H9 (cell line): ENCODE measurements around the gene MAP6. TPM values are rescaled to one million over a fixed set of nuclear protein-coding genes. Genes with fewer than 3 reads are reported as not detected.

ENCODE experiments used
- DNase-seq: peaks from one replicate; pipeline ENCODE4 v3.0.0-alpha.2; 2017
- H2AFZ ChIP-seq: one replicate; pipeline ENCODE4 v1.6.1; 2013; ENCODE audit warnings: mild to moderate bottlenecking, low read length, control low read depth, moderate library complexity
- H2AK5ac ChIP-seq: 2 replicates; pipeline ENCODE4 v1.6.1; 2013; ENCODE audit warnings: low read length, control low read depth, mixed read lengths; ENCODE audit not compliant: insufficient read length
- H2BK120ac ChIP-seq: one replicate; pipeline ENCODE4 v1.6.1; 2013; ENCODE audit warnings: low read depth, mild to moderate bottlenecking, low read length, control low read depth, inconsistent platforms; ENCODE audit not compliant: poor library complexity, severe bottlenecking
- H2BK12ac ChIP-seq: 2 replicates; pipeline ENCODE4 v1.6.1; 2013; ENCODE audit warnings: low read length, control low read depth, mixed read lengths, low read depth; ENCODE audit not compliant: insufficient read length
- H2BK15ac ChIP-seq: 2 replicates; pipeline ENCODE4 v1.6.1; 2013; ENCODE audit warnings: low read depth, low read length, control low read depth
- H2BK20ac ChIP-seq: one replicate; pipeline ENCODE4 v1.6.1; 2013; ENCODE audit warnings: low read depth, mild to moderate bottlenecking, low read length, control low read depth, inconsistent platforms; ENCODE audit not compliant: poor library complexity, severe bottlenecking
- H2BK5ac ChIP-seq: 2 replicates; pipeline ENCODE4 v1.6.1; 2013; ENCODE audit warnings: low read length, control low read depth, mixed read lengths; ENCODE audit not compliant: insufficient read length
- H3K14ac ChIP-seq: 2 replicates; pipeline ENCODE4 v1.6.1; 2013; ENCODE audit warnings: low read length, control low read depth; ENCODE audit not compliant: insufficient read depth
- H3K18ac ChIP-seq: 2 replicates; pipeline ENCODE4 v1.6.1; 2013; ENCODE audit warnings: low read depth, mild to moderate bottlenecking, mixed read lengths, low read length, control low read depth; ENCODE audit not compliant: insufficient read length
- H3K23ac ChIP-seq: 2 replicates; pipeline ENCODE4 v1.6.1; 2013; ENCODE audit warnings: low read length, control low read depth, mixed read lengths, low read depth; ENCODE audit not compliant: insufficient read length
- H3K23me2 ChIP-seq: 2 replicates; pipeline ENCODE4 v1.6.1; 2013; ENCODE audit warnings: low read depth, mild to moderate bottlenecking, mixed read lengths, low read length, control low read depth; ENCODE audit not compliant: insufficient read length, poor library complexity, severe bottlenecking
- H3K27ac ChIP-seq: 2 replicates; pipeline ENCODE4 v1.5.1; 2013; ENCODE audit warnings: low read length, control low read depth, mixed read lengths, low read depth; ENCODE audit not compliant: insufficient read length
- H3K27me3 ChIP-seq: 2 replicates; pipeline ENCODE4 v1.6.1; 2013; ENCODE audit warnings: low read length, control low read depth, inconsistent platforms; ENCODE audit not compliant: insufficient read depth
- H3K4ac ChIP-seq: 2 replicates; pipeline ENCODE4 v1.6.1; 2013; ENCODE audit warnings: low read depth, mild to moderate bottlenecking, control low read depth, inconsistent platforms, low read length, moderate library complexity
- H3K4me1 ChIP-seq: 2 replicates; pipeline ENCODE4 v1.6.1; 2013; ENCODE audit warnings: low read length, control low read depth, inconsistent platforms; ENCODE audit not compliant: insufficient read depth
- H3K4me2 ChIP-seq: 2 replicates; pipeline ENCODE4 v1.6.1; 2013; ENCODE audit warnings: low read length, control low read depth, mixed read lengths; ENCODE audit not compliant: insufficient read length, insufficient read depth
- H3K56ac ChIP-seq: 2 replicates; pipeline ENCODE4 v1.6.1; 2013; ENCODE audit warnings: low read depth, mild to moderate bottlenecking, mixed read lengths, low read length, control low read depth; ENCODE audit not compliant: insufficient read length
- H3K79me1 ChIP-seq: 2 replicates; pipeline ENCODE4 v1.6.1; 2013; ENCODE audit warnings: low read depth, mild to moderate bottlenecking, moderate library complexity, low read length, control low read depth, inconsistent platforms; ENCODE audit not compliant: insufficient read depth, poor library complexity, severe bottlenecking
- H3K79me2 ChIP-seq: 2 replicates; pipeline ENCODE4 v1.6.1; 2013; ENCODE audit warnings: low read length, control low read depth, inconsistent platforms; ENCODE audit not compliant: insufficient read depth
- H3K9ac ChIP-seq: 2 replicates; pipeline ENCODE4 v1.6.1; 2013; ENCODE audit warnings: low read length, control low read depth, mixed read lengths; ENCODE audit not compliant: insufficient read length; ENCODE audit errors: extremely low read depth
- H3K9me3 ChIP-seq: one replicate; pipeline ENCODE4 v1.6.1; 2013; ENCODE audit warnings: low read depth, low read length, inconsistent platforms; ENCODE audit not compliant: control insufficient read depth
- H3T11ph ChIP-seq: one replicate; pipeline ENCODE4 v1.6.1; 2013; ENCODE audit warnings: mild to moderate bottlenecking, low read length, control low read depth, inconsistent platforms
- H4K20me1 ChIP-seq: one replicate; pipeline ENCODE4 v1.6.1; 2013; ENCODE audit not compliant: control insufficient read depth, insufficient read length, insufficient read depth
- H4K5ac ChIP-seq: 2 replicates; pipeline ENCODE4 v1.6.1; 2013; ENCODE audit warnings: low read depth, mild to moderate bottlenecking, mixed read lengths, low read length, control low read depth; ENCODE audit not compliant: insufficient read length
- H4K8ac ChIP-seq: replicated peaks from 2 replicates; pipeline ENCODE4 v1.6.1; 2013; ENCODE audit warnings: low read length, control low read depth, mixed read lengths, low read depth; ENCODE audit not compliant: insufficient read length
- H4K91ac ChIP-seq: 2 replicates; pipeline ENCODE4 v1.6.1; 2013; ENCODE audit warnings: low read depth, mild to moderate bottlenecking, moderate library complexity, mixed read lengths, low read length, control low read depth; ENCODE audit not compliant: insufficient read length
- H3K27ac Mint-ChIP-seq, 3 experiments: 2 replicates in 2 of 3; 3 replicates in 1 of 3; pipeline ENCODE4 v1.8.0; 2020 to 2021; ENCODE audit warnings: mixed read lengths in 3 of 3, mild to moderate bottlenecking in 1 of 3, moderate library complexity in 1 of 3
- H3K27me3 Mint-ChIP-seq: 2 replicates; pipeline ENCODE4 v1.8.0; 2021; ENCODE audit warnings: low read depth, mild to moderate bottlenecking, moderate library complexity, mixed read lengths
- H3K36me3 Mint-ChIP-seq, 3 experiments: 2 replicates in 2 of 3; 3 replicates in 1 of 3; pipeline ENCODE4 v1.8.0; 2020 to 2021; ENCODE audit warnings: low read depth in 3 of 3, mixed read lengths in 3 of 3; ENCODE audit not compliant: insufficient read depth in 1 of 3
- H3K4me1 Mint-ChIP-seq, 2 experiments: 2 replicates each; pipeline ENCODE4 v1.8.0; 2020; ENCODE audit warnings: mixed read lengths in 2 of 2
- H3K4me3 Mint-ChIP-seq, 2 experiments: 2 replicates in 1 of 2; 3 replicates in 1 of 2; pipeline ENCODE4 v1.8.0; 2020 to 2021; ENCODE audit warnings: mild to moderate bottlenecking in 2 of 2, mixed read lengths in 2 of 2, moderate library complexity in 1 of 2
- H3K9me3 Mint-ChIP-seq, 2 experiments: 2 replicates in 1 of 2; 3 replicates in 1 of 2; pipeline ENCODE4 v1.8.0; 2020; ENCODE audit warnings: mild to moderate bottlenecking in 2 of 2, mixed read lengths in 2 of 2, moderate library complexity in 1 of 2
- CTCF ChIP-seq: fragments of 200-600 bp; sonication (generic); conservative IDR thresholded peaks from 3 replicates; pipeline ENCODE4 v1.8.0; 2021; ENCODE audit warnings: antibody characterized with exemption, mild to moderate bottlenecking
- WGBS: extraction: QIAGEN DNeasy Blood & Tissue Kit; methylation state at CpG from one replicate; pipeline ENCODE4 v1.1.7; 2013; ENCODE audit warnings: missing lambda C conversion rate, low lambda C conversion rate, mixed read lengths; ENCODE audit not compliant: insufficient read length; ENCODE audit errors: extremely low coverage; 5-methylcytosine and 5-hydroxymethylcytosine counted together
- total RNA-seq: library from RNA; stranded (reverse); gene quantifications from 2 replicates; pipeline ENCODE4 v1.2.1, GENCODE V29; 2021

Gene MAP6
- total RNA-seq, 1 experiment from 2014 or later = 0.77 TPM

- Histone ChIP-seq H3K4ac (no peak overlapping the region), H2AFZ (no peak overlapping the region), H3T11ph (no peak overlapping the region), H3K56ac (no peak overlapping the region), H3K9me3 (no peaks in the 10 kb centered on the region), H3K18ac (no peak overlapping the region), H2BK120ac (no peak overlapping the region), H4K8ac (no peak overlapping the region), H3K23ac (no peak overlapping the region), H3K4me2 (no peak overlapping the region), H4K91ac (no peak overlapping the region), H3K27me3 (no peaks in the 10 kb centered on the region), H2BK15ac (no peak overlapping the region), H2BK12ac (no peak overlapping the region), H3K79me1 (peaks cover 3% of the 10 kb centered on the region), H3K14ac (no peak overlapping the region), H2BK20ac (no peak overlapping the region), H2BK5ac (no peak overlapping the region), H3K79me2 (peaks cover 23% of the 10 kb centered on the region; the same call in 1 of the 2 replicates), H4K20me1 (no peaks in the 10 kb centered on the region), H3K27ac (no peak overlapping the region), H4K5ac (no peak overlapping the region), H2AK5ac (no peak overlapping the region), H3K9ac (no peak overlapping the region), H3K4me1 (peaks cover 14% of the 10 kb centered on the region), H3K23me2 (peaks cover 19% of the 10 kb centered on the region)
- H3K4me1 Mint-ChIP-seq = peaks cover 39 to 71% of the 10 kb centered on the region in 2 experiments
- no peak overlapping the region for H3K27ac Mint-ChIP-seq
- peak overlapping the region in 1 of 2 experiments; percentile 96; a peak in 3 of 5 replicates for H3K4me3 Mint-ChIP-seq
- DNase-seq = no peak
- WGBS = no CpG with 5 or more reads among the region's 1 CpG
- peaks cover 1% of the 10 kb centered on the region; the same call in 1 of the 2 replicates for H3K27me3 Mint-ChIP-seq
- peaks cover 4 to 18% (median 9%) of the 10 kb centered on the region in 3 experiments; a peak in 6 of 7 replicates for H3K36me3 Mint-ChIP-seq
- no peak for TF ChIP-seq CTCF
- H3K9me3 Mint-ChIP-seq = no peaks in the 10 kb centered on the region; a peak in 1 of 5 replicates
These were observed 108.2 kb downstream of the MAP6 start for GRCh38 chr11:75560644-75561043.
